Calu3 (cell line): Measurements from ENCODE around the gene CRIP1. TPM values are rescaled to one million over a fixed set of nuclear protein-coding genes. Genes with fewer than 3 reads are reported as not detected.

Source experiments
- BruUV-seq: library from RNA; stranded (reverse); fragments of 400-500 nt; replicated peaks from 2 replicates; lab custom pipeline; 2021; lab: Mats Ljungman, UMichigan
- CTCF ChIA-PET: fragments of 300-600 bp; sonication (Branson Sonifier 250); formaldehyde crosslinking; loops from one replicate; lab custom pipeline; 2022; ENCODE audit warnings: antibody characterized with exemption; lab: Charles Lee
- DNase-seq: peaks from one replicate; pipeline ENCODE4 v3.0.0; 2022
- H3K27ac Mint-ChIP-seq: one replicate; pipeline ENCODE4 v1.8.0; 2022; ENCODE audit warnings: mixed read lengths; ENCODE audit not compliant: unreplicated experiment
- H3K27me3 Mint-ChIP-seq: one replicate; pipeline ENCODE4 v1.8.0; 2022; ENCODE audit warnings: mixed read lengths; ENCODE audit not compliant: unreplicated experiment
- H3K36me3 Mint-ChIP-seq: one replicate; pipeline ENCODE4 v1.8.0; 2022; ENCODE audit warnings: mild to moderate bottlenecking, moderate library complexity, mixed read lengths; ENCODE audit not compliant: insufficient read depth, unreplicated experiment
- H3K4me1 Mint-ChIP-seq: one replicate; pipeline ENCODE4 v1.8.0; 2022; ENCODE audit warnings: mild to moderate bottlenecking, low read depth, mixed read lengths; ENCODE audit not compliant: unreplicated experiment
- H3K4me3 Mint-ChIP-seq: one replicate; pipeline ENCODE4 v1.8.0; 2022; ENCODE audit warnings: mild to moderate bottlenecking, low read depth, moderate library complexity, mixed read lengths; ENCODE audit not compliant: unreplicated experiment
- H3K9me3 Mint-ChIP-seq: one replicate; pipeline ENCODE4 v1.8.0; 2022; ENCODE audit warnings: low read depth, mixed read lengths; ENCODE audit not compliant: unreplicated experiment
- CTCF ChIP-seq: fragments of 200-600 bp; IDR thresholded peaks from one replicate; pipeline ENCODE4 v1.8.0; 2022; ENCODE audit warnings: antibody characterized with exemption; ENCODE audit not compliant: unreplicated experiment
- intact Hi-C: fragments of 100-400 bp; cut with micrococcal nuclease; formaldehyde crosslinking; loops from one replicate; pipeline ENCODE4 v1.10.0; 2022; ENCODE audit not compliant: unreplicated experiment
- total RNA-seq: library from RNA; stranded (reverse); gene quantifications from 2 replicates; pipeline ENCODE4 v1.2.3, GENCODE V29; 2022

Gene CRIP1
- total RNA-seq, 1 experiment from 2014 or later = 7.1 TPM

- no peak for TF ChIP-seq CTCF
- Mint-ChIP-seq H3K9me3 (no peaks in the 10 kb centered on the region), H3K4me3 (no peak overlapping the region), H3K4me1 (no peaks in the 10 kb centered on the region), H3K36me3 (peaks cover 31% of the 10 kb centered on the region), H3K27me3 (no peaks in the 10 kb centered on the region), H3K27ac (no peak overlapping the region)
- no TSS peak for BruUV-seq
- intact Hi-C loops = no loop called here
- DNase-seq = no peak
- CTCF ChIA-PET = no interaction called here
Observed at GRCh38 chr14:105442125-105442524, 44.6 kb upstream of the CRIP1 start.

GRCh38 chr14:105442834-105443233, 43.9 kb upstream of the CRIP1 start:
- DNase-seq = no peak
- intact Hi-C loops = no loop called here
- CTCF ChIA-PET = no interaction called here
- TF ChIP-seq CTCF = no peak
- BruUV-seq = no TSS peak
- no peaks in the 10 kb centered on the region for H3K9me3 Mint-ChIP-seq
- no peaks in the 10 kb centered on the region for H3K27me3 Mint-ChIP-seq
- H3K36me3 Mint-ChIP-seq = peaks cover 30% of the 10 kb centered on the region
- no peak overlapping the region for H3K27ac Mint-ChIP-seq
- no peak overlapping the region for H3K4me3 Mint-ChIP-seq
- no peaks in the 10 kb centered on the region for H3K4me1 Mint-ChIP-seq

- Mint-ChIP-seq H3K27me3 (no peaks in the 10 kb centered on the region), H3K9me3 (no peaks in the 10 kb centered on the region), H3K4me3 (no peak overlapping the region), H3K36me3 (peaks cover 30% of the 10 kb centered on the region), H3K27ac (no peak overlapping the region), H3K4me1 (no peaks in the 10 kb centered on the region)
- DNase-seq = no peak
- CTCF ChIA-PET = no interaction called here
- intact Hi-C loops = no loop called here
- TF ChIP-seq CTCF = no peak
- no TSS peak for BruUV-seq
Observed at GRCh38 chr14:105444859-105445258, 41.8 kb upstream of the CRIP1 start.

- CTCF ChIA-PET = no interaction called here
- H3K9me3 Mint-ChIP-seq = no peaks in the 10 kb centered on the region
- no peak for TF ChIP-seq CTCF
- no peaks in the 10 kb centered on the region for H3K4me1 Mint-ChIP-seq
- no peak overlapping the region for H3K27ac Mint-ChIP-seq
- no peak for DNase-seq
- H3K27me3 Mint-ChIP-seq = no peaks in the 10 kb centered on the region
- no peak overlapping the region for H3K4me3 Mint-ChIP-seq
- intact Hi-C loops = no loop called here
- BruUV-seq = no TSS peak
- H3K36me3 Mint-ChIP-seq = peaks cover 35% of the 10 kb centered on the region
Observed at GRCh38 chr14:105445290-105445689, 41.4 kb upstream of the CRIP1 start.
